Thyroid gland (tissue), 4 donors: ENCODE results near the gene RPS28. TPM values are rescaled to one million over a fixed set of nuclear protein-coding genes. Genes with fewer than 3 reads are reported as not detected.
"Not testable (repeated sequence)": the region's sequence is repeated elsewhere in the genome, so short reads cannot be mapped to it uniquely, and the experiment has no call there.

ENCODE experiments used
- DNase-seq, 2 donors: peaks; one replicate each; pipeline ENCODE4 v3.0.0-alpha.2; 2019
- H3K27ac ChIP-seq, 3 donors: fragments of 200-600 bp; sonication (generic); 1 replicate in 2 of 3; 2 replicates in 1 of 3; pipeline ENCODE4 v1.5.1; 2016 to 2019; ENCODE audit warnings: mild to moderate bottlenecking in 1 of 3, moderate library complexity in 1 of 3
- H3K27me3 ChIP-seq: fragments of 200-600 bp; sonication (generic); one replicate; pipeline ENCODE4 v1.5.1; 2019
- H3K36me3 ChIP-seq, 2 donors: fragments of 200-600 bp; sonication (generic); one replicate each; pipeline ENCODE4 v1.5.1; 2016 to 2019
- H3K4me1 ChIP-seq, 2 donors: fragments of 200-600 bp; sonication (generic); one replicate each; pipeline ENCODE4 v1.5.1; 2017 to 2019
- H3K4me3 ChIP-seq, 3 donors: fragments of 200-600 bp; sonication (generic); replicated peaks in 1 of 3; 1 replicate in 2 of 3; 2 replicates in 1 of 3; pipeline ENCODE4 v1.5.1; 2016; ENCODE audit warnings: mild to moderate bottlenecking in 1 of 3
- H3K9me3 ChIP-seq: fragments of 200-600 bp; sonication (generic); one replicate; pipeline ENCODE4 v1.5.1; 2017
- POLR2A ChIP-seq, 2 donors: fragments of 450-650 bp; IDR thresholded peaks; one replicate each; pipeline ENCODE4 v1.6.1; 2017; ENCODE audit warnings: antibody characterized with exemption in 2 of 2, mild to moderate bottlenecking in 2 of 2, moderate library complexity in 1 of 2
- WGBS, 2 donors: methylation state at CpG; one replicate each; pipeline ENCODE4 v1.1.5; 2017; 5-methylcytosine and 5-hydroxymethylcytosine counted together
- intact Hi-C: fragments of 100-400 bp; cut with DNase I; formaldehyde crosslinking; loops from one replicate; pipeline ENCODE4 v1.15.1; 2023
- total RNA-seq, 4 donors: library from RNA; depleted of rRNA; stranded (reverse); fragments of >200 nt; gene quantifications; one replicate each; pipeline ENCODE4 v1.2.3, GENCODE V29; 2016
- TF ChIP-seq, protein P1 (sequence below), 6 experiments: fragments of 200-600 bp in 3 of 6; fragments of 450-650 bp in 3 of 6; sonication (generic) in 3 of 6; IDR thresholded peaks; one replicate each; pipeline ENCODE4 v1.5.1; 2016 to 2019; ENCODE audit warnings: antibody characterized with exemption in 6 of 6, mild to moderate bottlenecking in 2 of 6, inconsistent platforms in 1 of 6, moderate library complexity in 1 of 6

The RPS28 gene
- total RNA-seq, 4 donors from 2014 or later: 262 to 525 (median 420) TPM

DNA sequence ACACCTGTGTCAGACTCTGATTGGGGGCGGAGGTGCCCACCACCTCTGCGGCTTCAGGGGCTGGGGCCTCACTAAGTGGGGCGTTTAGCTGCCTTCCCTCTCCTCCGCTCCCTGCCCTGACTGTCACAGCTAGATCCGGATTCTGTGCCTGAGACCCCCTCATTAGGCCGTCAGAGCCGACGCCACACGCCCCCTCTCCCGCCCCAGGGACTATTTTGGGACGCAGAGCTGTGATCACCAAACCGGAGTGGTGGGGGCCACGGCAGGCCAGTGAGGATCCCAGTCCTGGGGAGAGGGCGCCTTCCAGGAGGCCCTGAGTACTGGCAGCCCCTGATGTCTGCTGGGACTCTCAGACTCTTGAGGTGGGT lies 21.0 kb downstream of the RPS28 start:
- Histone ChIP-seq H3K4me1 (peaks cover 6 to 8% of the 10 kb centered on the region in 2 donors), H3K27me3 (no peaks in the 10 kb centered on the region), H3K4me3 (peak overlapping the region in 1 of 3 donors; percentile 55), H3K9me3 (no peaks in the 10 kb centered on the region), H3K36me3 (no peaks in the 10 kb centered on the region), H3K27ac (peak overlapping the region; percentile 54 to 81 (median 73))
- no peak for DNase-seq
- TF ChIP-seq POLR2A (IDR thresholded peaks at IDR 0.05): no peak
- TF ChIP-seq, protein P1, sequence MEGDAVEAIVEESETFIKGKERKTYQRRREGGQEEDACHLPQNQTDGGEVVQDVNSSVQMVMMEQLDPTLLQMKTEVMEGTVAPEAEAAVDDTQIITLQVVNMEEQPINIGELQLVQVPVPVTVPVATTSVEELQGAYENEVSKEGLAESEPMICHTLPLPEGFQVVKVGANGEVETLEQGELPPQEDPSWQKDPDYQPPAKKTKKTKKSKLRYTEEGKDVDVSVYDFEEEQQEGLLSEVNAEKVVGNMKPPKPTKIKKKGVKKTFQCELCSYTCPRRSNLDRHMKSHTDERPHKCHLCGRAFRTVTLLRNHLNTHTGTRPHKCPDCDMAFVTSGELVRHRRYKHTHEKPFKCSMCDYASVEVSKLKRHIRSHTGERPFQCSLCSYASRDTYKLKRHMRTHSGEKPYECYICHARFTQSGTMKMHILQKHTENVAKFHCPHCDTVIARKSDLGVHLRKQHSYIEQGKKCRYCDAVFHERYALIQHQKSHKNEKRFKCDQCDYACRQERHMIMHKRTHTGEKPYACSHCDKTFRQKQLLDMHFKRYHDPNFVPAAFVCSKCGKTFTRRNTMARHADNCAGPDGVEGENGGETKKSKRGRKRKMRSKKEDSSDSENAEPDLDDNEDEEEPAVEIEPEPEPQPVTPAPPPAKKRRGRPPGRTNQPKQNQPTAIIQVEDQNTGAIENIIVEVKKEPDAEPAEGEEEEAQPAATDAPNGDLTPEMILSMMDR (IDR thresholded peaks at IDR 0.05): no peak
- intact Hi-C loops: loop anchor here (10.0 kb wide), 1 partner anchor 103 kb away; the partner anchor contains the start of gene HNRNPM
- 35 to 53% methylated on average over 6 to 9 of the region's 14 CpGs for whole genome bisulfite sequencing, 2 donors

DNA sequence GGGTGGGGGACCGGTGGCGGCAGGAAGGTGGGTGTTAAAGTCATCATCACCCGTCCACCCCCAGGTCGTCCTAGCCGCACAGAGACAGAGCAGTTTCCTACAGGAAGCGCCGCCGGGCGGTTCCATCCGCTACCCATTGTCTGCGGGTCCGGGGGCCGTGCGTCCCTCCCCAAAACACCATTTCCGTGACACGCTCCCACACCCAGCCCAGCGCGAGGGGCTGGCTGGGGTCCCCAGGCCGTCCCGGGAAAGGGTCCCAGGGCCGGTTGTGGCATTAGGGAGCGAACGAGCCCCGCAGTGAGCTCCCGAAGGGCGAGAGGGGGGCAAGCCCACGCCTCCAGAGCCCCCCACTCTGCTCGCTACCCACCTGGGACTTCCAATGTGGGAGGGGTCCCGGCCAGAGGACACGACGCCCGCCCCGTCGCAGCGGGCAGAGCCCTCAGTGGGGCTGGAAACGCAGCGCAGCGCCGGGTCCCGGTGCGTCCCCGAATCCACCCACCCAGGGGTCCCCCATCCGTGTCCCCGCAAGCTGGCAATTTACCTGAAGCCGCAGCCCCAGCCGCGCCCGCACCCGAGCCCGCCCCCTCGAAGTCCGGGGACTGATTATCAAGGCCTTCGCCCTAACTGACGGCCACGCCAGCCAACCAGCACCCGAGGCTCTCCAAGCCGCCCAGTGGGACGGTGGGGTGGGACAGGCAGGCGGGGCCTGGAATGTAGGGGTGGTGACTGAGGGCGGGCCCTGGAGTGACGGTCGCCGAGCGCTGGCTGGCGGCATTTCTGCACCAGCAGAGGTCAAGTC lies 21.6 kb downstream of the RPS28 start, which contains the start of gene KANK3:
KANK3 (minus strand) TSS at position 579 of the 799 bp plus-strand sequence. CDS start 5,434 bp downstream, outside the sequence.
- Histone ChIP-seq H3K27ac (peak within 1 kb of the TSS; percentile 73 to 81 (median 76)), H3K9me3 (no peaks in the 10 kb centered on the region), H3K4me3 (peak within 1 kb of the TSS in 2 of 3 donors; percentile 37 to 55), H3K4me1 (peaks cover 6 to 8% of the 10 kb centered on the region in 2 donors), H3K36me3 (no peaks in the 10 kb centered on the region), H3K27me3 (no peaks in the 10 kb centered on the region)
- WGBS, 2 donors: 50% methylated on average over 4 of the region's 65 CpGs; no CpG with 5 or more reads in 1 of the 2 donors
- TF ChIP-seq POLR2A (IDR thresholded peaks at IDR 0.05): peak in 1 of 2 donors; percentile 68
- TF ChIP-seq, protein P1 (IDR thresholded peaks at IDR 0.05): peak in 1 of 6 experiments; percentile 14
- DNase-seq: peak; percentile 96 to 98
- intact Hi-C loops: loop anchor here (10.0 kb wide), 1 partner anchor 102 kb away; the partner anchor contains the start of gene HNRNPM

DNA sequence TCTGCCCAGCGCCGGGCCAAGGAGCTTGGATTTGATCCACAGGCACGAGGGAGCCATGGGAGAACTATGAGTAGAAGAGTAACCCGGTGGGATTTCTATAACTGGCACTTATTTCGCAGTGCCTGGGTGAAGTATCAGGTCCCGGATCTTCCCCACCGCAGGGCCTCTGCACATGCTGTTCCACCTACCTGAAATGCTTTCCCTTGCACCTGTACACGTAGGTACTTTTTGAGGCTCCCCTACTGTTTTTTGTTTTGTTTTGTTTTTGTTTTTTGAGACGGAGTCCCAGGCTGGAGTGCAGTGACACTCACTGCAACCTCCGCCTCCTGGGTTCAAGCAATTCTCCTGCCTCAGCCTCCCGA lies 22.2 kb downstream of the RPS28 start:
- no peak for DNase-seq
- Histone ChIP-seq H3K27me3 (no peaks in the 10 kb centered on the region), H3K4me1 (peaks cover 6 to 8% of the 10 kb centered on the region in 2 donors), H3K27ac (no peak overlapping the region), H3K4me3 (peak overlapping the region in 1 of 3 donors; percentile 55), H3K9me3 (no peaks in the 10 kb centered on the region), H3K36me3 (no peaks in the 10 kb centered on the region)
- 46 to 75% methylated on average over 7 to 9 of the region's 11 CpGs for WGBS, 2 donors
- intact Hi-C loops: loop anchor here (10.0 kb wide), 1 partner anchor 101 kb away; the partner anchor contains the start of gene HNRNPM
- no peak for TF ChIP-seq POLR2A (IDR thresholded peaks at IDR 0.05)
- TF ChIP-seq, protein P1 (IDR thresholded peaks at IDR 0.05): no peak

DNA sequence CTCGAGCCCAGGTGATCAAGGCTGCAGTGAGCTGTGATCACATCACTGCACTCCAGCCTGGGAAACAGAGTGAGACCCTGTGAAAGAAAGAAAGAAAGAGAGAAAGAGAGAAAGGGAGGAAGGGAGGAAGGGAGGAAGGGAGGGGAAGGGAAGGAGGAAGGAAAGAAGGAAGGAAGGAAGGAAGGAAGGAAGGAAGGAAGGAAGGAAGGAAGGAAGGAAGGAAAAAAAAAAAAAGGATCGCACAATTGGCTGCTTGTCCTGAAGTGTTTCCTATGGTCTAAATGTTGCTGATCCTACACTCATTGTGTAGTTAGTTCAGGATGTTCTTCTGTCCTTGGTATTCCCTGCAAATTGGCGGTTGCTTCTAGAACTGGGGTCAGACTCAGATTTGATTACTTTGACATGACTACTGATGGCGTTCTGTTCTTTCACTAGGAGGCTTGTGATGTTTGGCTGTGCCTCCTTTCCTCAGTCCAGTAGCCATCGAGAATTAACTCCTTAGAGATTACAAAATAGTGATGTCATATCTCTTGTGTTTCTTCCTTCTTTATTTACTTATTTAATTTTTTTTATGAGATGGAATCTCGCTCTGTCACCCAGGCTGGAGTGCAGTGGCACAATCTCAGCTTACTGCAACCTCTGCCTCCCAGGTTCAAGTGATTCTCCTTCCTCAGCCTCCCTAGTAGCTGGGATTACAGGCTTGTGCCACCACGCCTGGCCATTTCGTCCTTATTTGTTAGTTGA lies 28.5 kb downstream of the RPS28 start:
- not testable (repeated sequence) for H3K36me3 ChIP-seq, H3K27me3 ChIP-seq, H3K27ac ChIP-seq, H3K9me3 ChIP-seq, DNase-seq, H3K4me3 ChIP-seq
- WGBS, 2 donors: 73 to 80% methylated on average over 8 of the region's 8 CpGs
- intact Hi-C loops: loop anchor here (5.0 to 10.0 kb wide), 2 partner anchors 95 to 158 kb away; partner anchors contain the start of gene HNRNPM
- H3K4me1 ChIP-seq: peaks cover 7 to 27% of the 10 kb centered on the region in 2 donors

DNA sequence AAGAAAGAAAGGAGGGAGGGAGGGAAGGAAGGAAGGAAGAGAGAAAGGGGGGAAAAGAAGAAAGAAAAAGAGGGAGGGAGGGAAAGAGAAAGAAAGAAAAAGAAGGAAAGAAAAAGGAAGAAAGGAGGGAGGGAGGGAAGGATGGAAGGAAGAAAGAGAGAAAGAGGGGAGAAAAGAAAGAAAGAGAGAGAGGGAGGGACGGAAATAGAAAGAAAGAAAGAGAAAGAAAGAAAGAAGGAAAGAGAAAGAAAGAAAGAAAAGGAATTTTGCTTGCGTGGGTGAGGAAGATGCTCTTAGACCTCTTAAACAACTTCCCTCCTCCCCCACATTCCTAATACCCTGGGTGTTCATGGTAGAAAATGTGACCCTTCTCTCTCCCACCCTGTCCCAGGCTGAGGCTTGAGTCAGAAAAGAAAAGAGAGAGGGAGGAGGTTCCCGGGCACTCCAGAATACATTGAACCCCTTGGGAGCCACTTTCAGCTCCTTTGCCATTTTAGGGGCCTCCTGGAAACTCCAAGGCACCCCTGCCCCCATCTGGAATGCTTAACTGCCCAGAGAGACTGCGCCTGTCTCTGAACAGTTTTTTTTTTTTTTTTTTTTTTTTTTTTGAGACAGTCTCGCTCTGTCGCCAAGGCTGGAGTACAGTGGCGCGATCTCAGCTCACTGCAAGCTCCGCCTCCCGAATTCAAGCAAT lies 31.0 kb downstream of the RPS28 start:
- Histone ChIP-seq H3K9me3 (no peaks in the 10 kb centered on the region), H3K27ac (peak overlapping the region in 1 of 3 donors; percentile 24), H3K27me3 (no peaks in the 10 kb centered on the region), H3K36me3 (no peaks in the 10 kb centered on the region), H3K4me3 (no peak overlapping the region), H3K4me1 (peaks cover 7 to 33% of the 10 kb centered on the region in 2 donors)
- intact Hi-C loops: loop anchor here (5.0 kb wide), 1 partner anchor 155 kb away; no protein-coding TSS in a partner anchor
- 14 to 34% methylated on average over 10 of the region's 10 CpGs for WGBS, 2 donors
- DNase-seq: peak; percentile 64
- TF ChIP-seq, protein P1 (IDR thresholded peaks at IDR 0.05): no peak
- no peak for TF ChIP-seq POLR2A (IDR thresholded peaks at IDR 0.05)

DNA sequence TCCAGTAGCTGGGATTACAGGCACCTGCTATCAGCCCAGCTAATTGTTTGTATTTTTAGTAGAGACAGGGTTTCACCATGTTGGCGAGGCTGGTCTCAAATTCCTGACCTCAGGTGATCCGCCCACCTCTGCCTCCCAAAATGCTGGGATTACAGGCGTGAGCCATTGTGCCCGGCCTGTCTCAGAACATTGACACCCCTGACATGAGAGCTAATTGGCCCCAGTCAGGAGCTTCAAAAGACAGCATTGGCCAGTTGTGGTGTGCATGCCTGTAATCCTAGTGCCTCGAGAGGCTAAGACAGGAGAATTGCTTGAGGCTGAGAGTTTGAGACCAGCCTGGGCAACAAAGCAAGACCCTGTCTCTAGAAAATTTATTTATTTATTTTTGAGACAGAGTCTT lies 31.5 kb downstream of the RPS28 start:
- H3K36me3 ChIP-seq, H3K27me3 ChIP-seq, DNase-seq, H3K9me3 ChIP-seq, H3K4me3 ChIP-seq: not testable (repeated sequence)
- intact Hi-C loops: loop anchor here (5.0 kb wide), 1 partner anchor 154 kb away; no protein-coding TSS in a partner anchor
- Histone ChIP-seq H3K4me1 (peaks cover 7 to 33% of the 10 kb centered on the region in 2 donors), H3K27ac (peak overlapping the region in 1 of 3 donors; percentile 24)
- WGBS, 2 donors: 58 to 63% methylated on average over 5 of the region's 5 CpGs
